Posterior cingulate gyrus (tissue), 11 donors: ENCODE measurements around the gene COMMD10.
A peak's percentile ranks its signal among the peaks of the same experiment; 100 is the strongest.

ENCODE experiments used
- DNase-seq, 10 donors: peaks; one replicate each; pipeline versions ENCODE4 v3.0.0 to v3.0.0-alpha.2; 2020 to 2021; ENCODE audit warnings: mixed read lengths in 3 of 10
- intact Hi-C: fragments of 100-400 bp; cut with DNase I; formaldehyde crosslinking; loops from one replicate; pipeline ENCODE4 v1.15.1; 2023

The COMMD10 gene

GRCh38 chr5:116176121-116176520 lies 91.3 kb downstream of the COMMD10 start:
- intact Hi-C loops = no loop called here

GRCh38 chr5:116178925-116179324 lies 94.1 kb downstream of the COMMD10 start:
- DNase-seq = no peak
- intact Hi-C loops = no loop called here

More at GRCh38 chr5:116176121-116176520, 91.3 kb downstream of the COMMD10 start:
- DNase-seq = peak in 1 of 10 donors; percentile 27

- intact Hi-C loops = no loop called here
- no peak for DNase-seq
These were observed 124.3 kb downstream of the COMMD10 start for GRCh38 chr5:116209166-116209565.

GRCh38 chr5:116212225-116212624 lies 127.4 kb downstream of the COMMD10 start:
- intact Hi-C loops = no loop called here

GRCh38 chr5:116216246-116216645 lies 131.4 kb downstream of the COMMD10 start:
- DNase-seq = no peak
- intact Hi-C loops = no loop called here

More at GRCh38 chr5:116212225-116212624, 127.4 kb downstream of the COMMD10 start:
- no peak for DNase-seq

GRCh38 chr5:116225281-116225922 lies 140.6 kb downstream of the COMMD10 start:
- no peak for DNase-seq
- intact Hi-C loops = no loop called here

GRCh38 chr5:116229131-116229689 lies 144.4 kb downstream of the COMMD10 start:
- intact Hi-C loops = no loop called here
- no peak for DNase-seq

- DNase-seq = no peak
These were observed 146.5 kb downstream of the COMMD10 start for GRCh38 chr5:116231288-116231687.

GRCh38 chr5:116234681-116235080 lies 149.9 kb downstream of the COMMD10 start:
- intact Hi-C loops = no loop called here
- DNase-seq = no peak

More at GRCh38 chr5:116231288-116231687, 146.5 kb downstream of the COMMD10 start:
- intact Hi-C loops = no loop called here

- intact Hi-C loops = no loop called here
- no peak for DNase-seq
These were observed 153.2 kb downstream of the COMMD10 start for GRCh38 chr5:116237917-116238500.

GRCh38 chr5:116242343-116242742 lies 157.5 kb downstream of the COMMD10 start:
- DNase-seq = no peak
- intact Hi-C loops = no loop called here

GRCh38 chr5:116248432-116248831 lies 163.6 kb downstream of the COMMD10 start:
- intact Hi-C loops = no loop called here
- DNase-seq = no peak

- intact Hi-C loops = no loop called here
- no peak for DNase-seq
These were observed 164.8 kb downstream of the COMMD10 start for GRCh38 chr5:116249648-116250047.

- no peak for DNase-seq
- intact Hi-C loops = no loop called here
These were observed 171.9 kb downstream of the COMMD10 start for GRCh38 chr5:116256717-116257116.

- intact Hi-C loops = no loop called here
- no peak for DNase-seq
These were observed 180.6 kb downstream of the COMMD10 start for GRCh38 chr5:116265471-116265870.

- DNase-seq = no peak
- intact Hi-C loops = no loop called here
These were observed 186.7 kb downstream of the COMMD10 start for GRCh38 chr5:116271446-116272025.

- DNase-seq = no peak
- intact Hi-C loops = no loop called here
These were observed 187.6 kb downstream of the COMMD10 start for GRCh38 chr5:116272281-116272941.

- intact Hi-C loops = no loop called here
These were observed 188.8 kb downstream of the COMMD10 start for GRCh38 chr5:116273448-116274242.

GRCh38 chr5:116274251-116274650 lies 189.4 kb downstream of the COMMD10 start:
- intact Hi-C loops = no loop called here

More at GRCh38 chr5:116273448-116274242, 188.8 kb downstream of the COMMD10 start:
- DNase-seq = no peak

GRCh38 chr5:116275282-116275681 lies 190.5 kb downstream of the COMMD10 start:
- intact Hi-C loops = no loop called here
- DNase-seq = no peak

More at GRCh38 chr5:116274251-116274650, 189.4 kb downstream of the COMMD10 start:
- no peak for DNase-seq
